Suprapubic skin (tissue), 3 donors: ENCODE results near the gene OR56A1.

Source experiments
- CTCF ChIP-seq, 2 donors: fragments of 200-600 bp in 1 of 2; fragments of 450-650 bp in 1 of 2; sonication (generic) in 1 of 2; IDR thresholded peaks; one replicate each; pipeline ENCODE4 v1.5.1; 2016 to 2019; ENCODE audit warnings: antibody characterized with exemption in 2 of 2, mild to moderate bottlenecking in 1 of 2, moderate library complexity in 1 of 2
- EP300 ChIP-seq: sonication (generic); formaldehyde crosslinking; IDR thresholded peaks from one replicate; pipeline ENCODE4 v1.6.1; 2017; ENCODE audit warnings: antibody characterized with exemption
- POLR2A ChIP-seq, 2 donors: fragments of 450-650 bp; IDR thresholded peaks; one replicate each; pipeline ENCODE4 v1.6.1; 2017; ENCODE audit warnings: antibody characterized with exemption in 2 of 2, mild to moderate bottlenecking in 2 of 2, moderate library complexity in 2 of 2

DNA sequence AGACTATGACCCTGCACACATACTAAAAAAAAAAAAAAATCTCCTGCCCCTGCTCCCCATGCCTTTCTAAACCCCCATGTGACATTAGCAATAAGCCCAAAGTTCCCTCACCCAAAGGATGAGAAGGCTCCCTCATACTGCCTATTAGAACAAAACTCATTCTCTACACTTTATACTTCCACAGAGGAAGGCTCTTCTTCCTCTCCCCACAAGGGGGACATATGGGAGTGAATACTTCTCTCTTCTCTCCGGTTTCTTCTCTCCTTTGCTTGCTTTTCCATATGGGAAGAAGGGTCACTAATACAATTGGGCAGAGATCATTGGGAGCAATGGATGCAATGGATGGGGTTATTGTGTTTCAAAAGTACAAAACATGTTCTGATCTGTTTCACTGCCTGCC lies 47.1 kb downstream of the OR56A1 start:
- TF ChIP-seq POLR2A (IDR thresholded peaks at IDR 0.05), result no peak
- no peak for TF ChIP-seq CTCF (IDR thresholded peaks at IDR 0.05)
- no peak for TF ChIP-seq EP300
